Right lobe of liver (tissue), 6 donors: ENCODE results near the gene ASPG. TPM values are rescaled to one million over a fixed set of nuclear protein-coding genes. Genes with fewer than 3 reads are reported as not detected.

Experiments used
- ATAC-seq, 4 donors: fragments of 200-7000 bp; cut with Tn5 transposase; one replicate each; pipeline ENCODE4 v1.9.1; 2020; ENCODE audit warnings: mild to moderate bottlenecking in 4 of 4, moderate library complexity in 4 of 4
- DNase-seq, 3 donors: peaks; one replicate each; pipeline ENCODE4 v3.0.0-alpha.2; 2020
- H3K27ac ChIP-seq, 3 donors: fragments of 200-600 bp; one replicate each; pipeline ENCODE4 v1.8.0; 2022
- H3K27me3 ChIP-seq, 2 donors: fragments of 200-600 bp; one replicate each; pipeline ENCODE4 v1.8.0; 2022
- H3K36me3 ChIP-seq, 4 donors: fragments of 200-600 bp; sonication (generic) in 1 of 4; one replicate each; pipeline versions ENCODE4 v1.5.1 to v1.8.0; 2017 to 2022; ENCODE audit warnings: control low read depth in 1 of 4
- H3K4me1 ChIP-seq, 4 donors: fragments of 200-600 bp; sonication (generic) in 1 of 4; one replicate each; pipeline versions ENCODE4 v1.5.1 to v1.8.0; 2017 to 2022; ENCODE audit warnings: control low read depth in 1 of 4
- H3K4me3 ChIP-seq, 3 donors: fragments of 200-600 bp; one replicate each; pipeline ENCODE4 v1.8.0; 2022
- H3K9me3 ChIP-seq, 4 donors: fragments of 200-600 bp; sonication (generic) in 1 of 4; one replicate each; pipeline versions ENCODE4 v1.5.1 to v1.8.0; 2017 to 2022; ENCODE audit warnings: control low read depth in 1 of 4
- POLR2A ChIP-seq: fragments of 450-650 bp; IDR thresholded peaks from one replicate; pipeline ENCODE4 v1.6.1; 2017; ENCODE audit warnings: antibody characterized with exemption, mild to moderate bottlenecking
- WGBS: methylation state at CpG from one replicate; pipeline ENCODE4 v1.1.6; 2018; ENCODE audit warnings: low coverage, low lambda C conversion rate; ENCODE audit not compliant: insufficient coverage; ENCODE audit errors: missing lambda C conversion rate; 5-methylcytosine and 5-hydroxymethylcytosine counted together
- intact Hi-C, 2 donors: fragments of 100-400 bp; cut with DNase I; formaldehyde crosslinking; loops; one replicate each; pipeline versions ENCODE4 v1.11.2 to v1.14.1; 2022
- total RNA-seq, 6 experiments: library from RNA; depleted of rRNA in 2 of 6; stranded (reverse); fragments of >200 nt in 2 of 6; fragmentation: NEBNext Ultra II Directional in 3 of 6; extraction: Animal tissue kit (Norgen Biotek cat#: 25700) in 3 of 6; gene quantifications; one replicate each; pipeline versions ENCODE4 v1.1.0 to v1.2.4, GENCODE V29; 2016 to 2023
- TF ChIP-seq, protein P1 (sequence below), 4 donors: fragments of 200-600 bp in 3 of 4; fragments of 450-650 bp in 1 of 4; IDR thresholded peaks; one replicate each; pipeline versions ENCODE4 v1.5.1 to v1.8.0; 2016 to 2022; ENCODE audit warnings: antibody characterized with exemption in 4 of 4, mild to moderate bottlenecking in 2 of 4
- donor health status: DM: no; HTN: yes; CAD: no.
- donor health status: DM: no; HTN: no; CAD: no.
- donor health status: DM: no; HTN: no; CAD: no.
- donor health status: DM: no; HTN: yes; CAD: no.
- donor health status: DM: no; HTN: yes; CAD: no.

The ASPG gene
- total RNA-seq, 6 experiments from 2014 or later, result 37.3 to 232 (median 110) TPM

DNA sequence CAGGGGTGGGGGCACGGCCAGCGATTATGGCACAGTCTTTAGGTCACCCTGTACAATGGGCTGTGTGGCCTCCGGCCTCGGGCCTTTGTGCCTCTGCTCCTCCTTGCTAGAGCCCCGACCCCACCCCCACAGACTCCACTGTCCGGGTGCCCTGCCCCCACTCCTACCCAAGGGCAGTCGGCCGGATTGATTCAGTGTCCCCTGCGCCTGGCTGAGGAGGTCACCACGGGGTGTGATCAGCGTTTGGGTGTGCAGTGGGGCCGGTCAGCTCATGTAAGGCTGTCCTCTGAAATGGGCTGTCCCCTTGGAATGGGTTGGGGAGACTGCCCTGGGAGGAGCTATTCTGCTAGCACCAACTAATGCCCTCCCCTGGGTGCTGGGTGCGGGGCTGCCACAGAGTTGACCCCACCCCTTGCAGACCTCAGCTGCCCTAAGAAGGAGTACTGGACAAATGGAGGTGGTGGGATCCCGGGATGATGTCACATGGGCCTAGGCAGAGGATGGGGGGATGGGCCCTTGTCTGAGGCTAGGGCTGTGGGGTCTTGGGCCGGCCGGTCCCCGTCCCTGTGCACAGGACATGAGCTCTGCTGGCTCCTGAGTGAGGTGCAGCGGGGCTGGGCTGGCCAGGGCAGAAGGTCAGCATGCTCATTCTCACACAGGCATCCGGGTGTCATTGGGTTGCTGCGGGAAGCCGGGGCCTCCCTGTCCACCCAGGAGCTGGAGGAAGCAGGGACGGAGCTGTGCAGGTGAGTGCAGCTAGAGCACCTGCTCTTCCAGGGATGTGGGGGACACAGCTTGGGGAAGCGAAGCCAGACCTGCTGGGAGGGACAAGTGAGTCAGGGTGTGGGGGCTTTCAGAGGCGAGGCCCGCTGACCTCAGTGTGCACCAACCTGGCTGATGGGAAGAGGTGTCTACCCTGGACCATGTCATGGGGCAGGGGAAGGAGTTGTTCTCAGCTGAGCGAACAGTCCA lies 23.4 kb downstream of the ASPG start:
- Histone ChIP-seq H3K9me3 (no peaks in the 10 kb centered on the region), H3K27me3 (no peaks in the 10 kb centered on the region), H3K36me3 (no peaks in the 10 kb centered on the region), H3K4me3 (no peak overlapping the region), H3K27ac (no peak overlapping the region), H3K4me1 (no peaks in the 10 kb centered on the region)
- DNase-seq (peak; percentile 21 to 48 (median 39)), ATAC-seq (no peak)
- 68% methylated on average over 7 of the region's 26 CpGs for WGBS
- TF ChIP-seq, protein P1, sequence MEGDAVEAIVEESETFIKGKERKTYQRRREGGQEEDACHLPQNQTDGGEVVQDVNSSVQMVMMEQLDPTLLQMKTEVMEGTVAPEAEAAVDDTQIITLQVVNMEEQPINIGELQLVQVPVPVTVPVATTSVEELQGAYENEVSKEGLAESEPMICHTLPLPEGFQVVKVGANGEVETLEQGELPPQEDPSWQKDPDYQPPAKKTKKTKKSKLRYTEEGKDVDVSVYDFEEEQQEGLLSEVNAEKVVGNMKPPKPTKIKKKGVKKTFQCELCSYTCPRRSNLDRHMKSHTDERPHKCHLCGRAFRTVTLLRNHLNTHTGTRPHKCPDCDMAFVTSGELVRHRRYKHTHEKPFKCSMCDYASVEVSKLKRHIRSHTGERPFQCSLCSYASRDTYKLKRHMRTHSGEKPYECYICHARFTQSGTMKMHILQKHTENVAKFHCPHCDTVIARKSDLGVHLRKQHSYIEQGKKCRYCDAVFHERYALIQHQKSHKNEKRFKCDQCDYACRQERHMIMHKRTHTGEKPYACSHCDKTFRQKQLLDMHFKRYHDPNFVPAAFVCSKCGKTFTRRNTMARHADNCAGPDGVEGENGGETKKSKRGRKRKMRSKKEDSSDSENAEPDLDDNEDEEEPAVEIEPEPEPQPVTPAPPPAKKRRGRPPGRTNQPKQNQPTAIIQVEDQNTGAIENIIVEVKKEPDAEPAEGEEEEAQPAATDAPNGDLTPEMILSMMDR (IDR thresholded peaks at IDR 0.05), result no peak
- TF ChIP-seq POLR2A, result no peak
- intact Hi-C loops, result no loop called here

DNA sequence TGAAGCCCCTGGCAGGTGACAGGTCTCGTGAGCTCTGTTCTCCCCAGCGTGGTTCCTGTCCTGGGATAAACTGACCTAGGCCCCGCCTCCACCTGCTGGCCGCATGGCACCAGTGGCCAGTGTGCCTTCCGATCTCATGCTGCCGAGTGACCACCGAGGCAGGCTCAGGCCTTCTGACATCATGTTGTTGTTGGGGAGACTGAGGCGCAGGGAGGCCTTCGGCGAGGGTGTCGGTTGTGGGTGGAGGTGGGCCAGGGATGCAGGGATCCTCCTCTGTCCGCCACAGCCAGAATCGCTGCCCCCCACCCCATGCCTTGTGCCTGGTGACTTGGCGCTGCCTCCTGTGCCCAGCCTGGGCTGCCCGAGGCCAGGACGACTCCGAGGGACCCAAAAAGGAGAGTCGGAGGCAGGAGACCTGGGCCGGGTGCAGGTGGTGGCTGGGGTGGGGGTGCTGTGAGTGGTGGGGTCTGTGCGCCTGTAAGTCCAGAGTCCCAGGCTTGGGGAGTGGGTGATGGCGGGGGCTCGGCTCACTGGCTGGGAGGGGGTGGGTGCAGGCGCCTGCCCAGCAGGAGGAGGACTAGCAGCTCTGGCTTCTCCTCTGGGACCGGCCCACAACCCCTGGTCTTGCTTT lies 24.3 kb downstream of the ASPG start:
- WGBS, result 90% methylated on average over 8 of the region's 24 CpGs
- intact Hi-C loops, result no loop called here
- TF ChIP-seq, protein P1 (IDR thresholded peaks at IDR 0.05), result no peak
- TF ChIP-seq POLR2A, result no peak
- no peaks in the 10 kb centered on the region for H3K27me3 ChIP-seq
- DNase-seq, result peak; percentile 16 to 44 (median 43)
- ATAC-seq, result no peak
- no peaks in the 10 kb centered on the region for H3K9me3 ChIP-seq
- H3K4me3 ChIP-seq, result no peak overlapping the region
- H3K27ac ChIP-seq, result no peak overlapping the region
- H3K36me3 ChIP-seq, result no peaks in the 10 kb centered on the region
- no peaks in the 10 kb centered on the region for H3K4me1 ChIP-seq

DNA sequence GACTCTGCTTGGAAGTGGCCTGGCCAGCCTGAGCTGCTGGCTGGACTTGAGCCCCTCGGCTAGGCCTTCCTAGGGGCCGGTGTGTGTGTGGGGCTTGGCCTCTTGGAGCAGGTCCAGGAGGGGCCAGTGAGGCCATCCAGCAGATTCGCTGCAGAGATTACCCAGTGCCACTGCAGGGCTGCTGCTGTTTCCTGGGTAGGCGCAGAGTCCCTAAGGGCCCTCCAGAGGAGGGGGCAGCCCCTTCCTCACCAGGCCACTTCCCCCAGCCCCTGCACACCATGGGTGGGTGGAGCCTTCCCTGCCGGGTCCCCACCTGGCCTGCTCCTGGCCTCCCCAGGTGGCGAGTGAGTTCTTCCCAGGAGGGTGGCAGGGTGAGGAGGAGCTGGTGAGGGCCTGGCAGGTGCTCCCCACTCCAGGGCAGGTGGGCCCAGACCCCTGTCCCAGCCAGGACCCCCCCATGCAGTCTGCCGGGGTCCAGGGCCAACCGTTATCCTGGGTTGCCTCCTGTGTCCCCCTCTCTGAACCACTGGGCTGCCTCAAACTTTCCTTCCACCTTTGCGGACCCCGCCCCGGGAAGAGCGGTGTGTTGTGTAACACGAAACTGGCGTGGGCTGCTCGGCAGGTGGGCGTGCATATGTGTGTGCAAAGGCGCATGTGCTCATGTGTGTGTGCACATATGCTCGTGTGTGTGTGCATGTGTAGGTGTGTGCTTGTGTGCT lies 25.1 kb downstream of the ASPG start:
- DNase-seq (peak in 2 of 3 donors; percentile 41 to 42), ATAC-seq (no peak)
- no peaks in the 10 kb centered on the region for H3K36me3 ChIP-seq
- no peaks in the 10 kb centered on the region for H3K27me3 ChIP-seq
- no peak overlapping the region for H3K4me3 ChIP-seq
- no peaks in the 10 kb centered on the region for H3K9me3 ChIP-seq
- no peak overlapping the region for H3K27ac ChIP-seq
- intact Hi-C loops, result no loop called here
- WGBS, result 70% methylated on average over 6 of the region's 18 CpGs
- no peaks in the 10 kb centered on the region for H3K4me1 ChIP-seq
- TF ChIP-seq POLR2A, result no peak
- TF ChIP-seq, protein P1 (IDR thresholded peaks at IDR 0.05), result no peak

DNA sequence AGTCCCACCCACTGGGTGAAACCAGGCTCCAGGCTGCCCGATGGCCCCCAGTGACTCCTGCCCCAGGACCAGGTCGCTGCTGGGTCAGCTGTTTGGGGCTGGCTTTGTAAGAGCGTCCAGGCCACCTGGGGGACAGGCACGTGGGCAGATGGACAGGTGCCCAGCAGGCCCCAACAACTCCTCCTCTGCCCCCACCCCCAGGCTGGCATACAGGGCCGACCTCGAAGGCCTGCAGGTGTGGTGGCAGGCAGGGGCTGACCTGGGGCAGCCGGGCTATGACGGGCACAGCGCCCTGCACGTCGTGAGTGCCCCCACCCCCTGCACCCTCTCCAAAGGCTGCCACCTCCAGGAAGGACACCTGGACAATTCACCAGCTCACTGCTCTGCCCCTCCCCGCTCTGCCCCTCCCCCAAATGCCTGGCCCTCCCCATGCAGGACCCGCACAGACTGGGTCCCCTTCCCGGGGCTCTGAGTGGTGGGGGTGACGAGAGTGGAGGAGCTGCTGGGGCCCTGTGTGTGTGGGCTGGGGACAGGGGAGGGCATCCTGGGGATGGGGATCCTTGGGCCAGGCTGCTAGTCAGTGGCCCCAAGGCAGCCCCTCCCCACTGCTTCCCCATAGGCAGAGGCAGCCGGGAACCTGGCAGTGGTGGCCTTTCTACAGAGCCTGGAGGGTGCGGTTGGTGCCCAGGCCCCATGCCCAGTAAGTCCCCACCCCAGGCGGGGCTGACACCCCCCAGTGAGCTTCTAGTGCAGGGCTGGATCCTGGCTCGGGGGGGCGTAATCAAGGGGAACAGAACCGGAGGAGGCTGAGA lies 26.0 kb downstream of the ASPG start:
- Histone ChIP-seq H3K36me3 (no peaks in the 10 kb centered on the region), H3K27me3 (no peaks in the 10 kb centered on the region), H3K27ac (no peak overlapping the region), H3K4me3 (no peak overlapping the region), H3K9me3 (no peaks in the 10 kb centered on the region), H3K4me1 (peaks cover 0 to under 1% (median 0%) of the 10 kb centered on the region in 4 donors)
- intact Hi-C loops, result no loop called here
- ATAC-seq (no peak), DNase-seq (peak; percentile 17 to 55 (median 45))
- TF ChIP-seq POLR2A, result no peak
- TF ChIP-seq, protein P1 (IDR thresholded peaks at IDR 0.05), result no peak
- 80% methylated on average over 1 of the region's 21 CpGs for WGBS
